Activated CD8-positive, alpha-beta T cell treated with anti-CD3 and anti-CD28 coated beads, Interleukin-2, amount 10 ng/mL, durations not matched to agents 7 days and 5 days (primary cell): ENCODE measurements around the gene KLHDC3. TPM values are rescaled to one million over a fixed set of nuclear protein-coding genes. Genes with fewer than 3 reads are reported as not detected.
"Not testable (repeated sequence)": the region's sequence is repeated elsewhere in the genome, so short reads cannot be mapped to it uniquely, and the experiment has no call there.

Experiments used
- ATAC-seq: fragments of 150-1000 bp; cut with Tn5 transposase; one replicate; pipeline ENCODE4 v1.10.0; 2021; ENCODE audit warnings: moderate library complexity
- CTCF ChIA-PET: fragments of 350-600 bp; sonication (Branson Sonifier 250); formaldehyde crosslinking; loops from one replicate; lab custom pipeline; 2021; ENCODE audit warnings: antibody characterized with exemption; lab: Charles Lee
- POLR2A ChIA-PET: fragments of 350-600 bp; sonication (Branson Sonifier 250); formaldehyde crosslinking; loops from one replicate; lab custom pipeline; 2021; ENCODE audit warnings: antibody characterized with exemption; lab: Charles Lee
- DNase-seq: peaks from one replicate; pipeline ENCODE4 v3.0.0-alpha.2; 2020
- H3K27ac Mint-ChIP-seq: one replicate; pipeline ENCODE4 v1.8.0; 2021; ENCODE audit warnings: mild to moderate bottlenecking, mixed read lengths
- H3K27me3 Mint-ChIP-seq: one replicate; pipeline ENCODE4 v1.8.0; 2021; ENCODE audit warnings: low read depth, mixed read lengths
- H3K36me3 Mint-ChIP-seq: one replicate; pipeline ENCODE4 v1.8.0; 2021; ENCODE audit warnings: low read depth, mixed read lengths
- H3K4me1 Mint-ChIP-seq: one replicate; pipeline ENCODE4 v1.8.0; 2021; ENCODE audit warnings: low read depth, mixed read lengths
- H3K4me3 Mint-ChIP-seq: one replicate; pipeline ENCODE4 v1.8.0; 2021; ENCODE audit warnings: mild to moderate bottlenecking, mixed read lengths
- H3K9me3 Mint-ChIP-seq: one replicate; pipeline ENCODE4 v1.8.0; 2022; ENCODE audit warnings: mixed read lengths; ENCODE audit not compliant: insufficient read depth
- total RNA-seq, 2 experiments: library from RNA; stranded (reverse); gene quantifications; one replicate each; pipeline ENCODE4 v1.2.3, GENCODE V29; 2021

The KLHDC3 gene
- total RNA-seq, 2 experiments from 2014 or later, result 75.4 to 76.0 TPM

GRCh38 chr6:42993445-42993844 is 20.6 kb upstream of the KLHDC3 start:
- POLR2A ChIA-PET, result no interaction called here
- no peak for ATAC-seq
- H3K36me3 Mint-ChIP-seq, result peaks cover 35% of the 10 kb centered on the region
- DNase-seq, result no peak
- CTCF ChIA-PET, result interaction anchor here (0.7 kb wide), 1 partner anchor 67 kb away, joined by 3 read pairs; no protein-coding TSS in a partner anchor
- H3K27me3 Mint-ChIP-seq, result no peaks in the 10 kb centered on the region
- no peaks in the 10 kb centered on the region for H3K9me3 Mint-ChIP-seq
- H3K4me1 Mint-ChIP-seq, result no peaks in the 10 kb centered on the region
- no peak overlapping the region for H3K27ac Mint-ChIP-seq
- H3K4me3 Mint-ChIP-seq, result no peak overlapping the region

GRCh38 chr6:42996513-42996912 is 17.5 kb upstream of the KLHDC3 start:
- DNase-seq (no peak), ATAC-seq (no peak)
- H3K27ac Mint-ChIP-seq, result no peak overlapping the region
- H3K4me3 Mint-ChIP-seq, result no peak overlapping the region
- H3K36me3 Mint-ChIP-seq, result peaks cover 11% of the 10 kb centered on the region
- H3K9me3 Mint-ChIP-seq, result no peaks in the 10 kb centered on the region
- CTCF ChIA-PET, result interaction anchor here (1.1 to 1.4 kb wide), 2 partner anchors 9 to 18 kb away, joined by 3 to 7 read pairs; partner anchors contain the start of gene KLHDC3
- POLR2A ChIA-PET, result interaction anchor here (1.5 kb wide), 1 partner anchor 18 kb away, joined by 4 read pairs; the partner anchor contains the start of gene PEX6
- no peaks in the 10 kb centered on the region for H3K4me1 Mint-ChIP-seq
- no peaks in the 10 kb centered on the region for H3K27me3 Mint-ChIP-seq

GRCh38 chr6:42998205-42998604 is 15.8 kb upstream of the KLHDC3 start:
- H3K9me3 Mint-ChIP-seq, H3K27ac Mint-ChIP-seq, DNase-seq, H3K27me3 Mint-ChIP-seq, POLR2A ChIA-PET, H3K36me3 Mint-ChIP-seq, ATAC-seq, H3K4me1 Mint-ChIP-seq, H3K4me3 Mint-ChIP-seq: not testable (repeated sequence)
- CTCF ChIA-PET, result interaction anchor here (2.0 kb wide), 1 partner anchor 23 kb away, joined by 4 read pairs; the partner anchor contains the start of gene RRP36

GRCh38 chr6:43001843-43002242 is 12.2 kb upstream of the KLHDC3 start:
- H3K36me3 Mint-ChIP-seq, result peaks cover 9% of the 10 kb centered on the region
- no peak for ATAC-seq

GRCh38 chr6:43005844-43006243 is 8.2 kb upstream of the KLHDC3 start:
- Mint-ChIP-seq H3K4me3 (no peak overlapping the region), H3K9me3 (no peaks in the 10 kb centered on the region), H3K36me3 (peaks cover 43% of the 10 kb centered on the region), H3K27ac (no peak overlapping the region), H3K27me3 (no peaks in the 10 kb centered on the region), H3K4me1 (no peaks in the 10 kb centered on the region)
- POLR2A ChIA-PET, result interaction anchor here (0.6 to 1.4 kb wide), 2 partner anchors 21 to 116 kb away, joined by 3 read pairs; partner anchors contain the start of gene PPP2R5D
- DNase-seq (no peak), ATAC-seq (no peak)
- CTCF ChIA-PET, result interaction anchor here (0.8 to 8.7 kb wide), 2 partner anchors 22 to 137 kb away, joined by 4 to 61 read pairs; partner anchors contain the start of gene PPP2R5D

More at GRCh38 chr6:43001843-43002242, 12.2 kb upstream of the KLHDC3 start:
- no peaks in the 10 kb centered on the region for H3K4me1 Mint-ChIP-seq
- ChIA-PET CTCF (no interaction called here), POLR2A (interaction anchor here (3.4 kb wide), 1 partner anchor 23 kb away, joined by 14 read pairs; the partner anchor contains the start of gene PEX6)
- no peaks in the 10 kb centered on the region for H3K27me3 Mint-ChIP-seq
- no peak overlapping the region for H3K27ac Mint-ChIP-seq
- no peak overlapping the region for H3K4me3 Mint-ChIP-seq
- no peak for DNase-seq
- H3K9me3 Mint-ChIP-seq, result no peaks in the 10 kb centered on the region

GRCh38 chr6:43006251-43006650 is 7.8 kb upstream of the KLHDC3 start:
- Mint-ChIP-seq H3K9me3 (no peaks in the 10 kb centered on the region), H3K27ac (no peak overlapping the region), H3K4me1 (no peaks in the 10 kb centered on the region), H3K27me3 (no peaks in the 10 kb centered on the region), H3K36me3 (peaks cover 47% of the 10 kb centered on the region), H3K4me3 (no peak overlapping the region)
- no peak for DNase-seq
- no peak for ATAC-seq
- POLR2A ChIA-PET, result interaction anchor here (0.6 to 1.4 kb wide), 2 partner anchors 22 to 116 kb away, joined by 3 read pairs; partner anchors contain the start of gene PPP2R5D
- CTCF ChIA-PET, result interaction anchor here (0.8 to 8.7 kb wide), 2 partner anchors 22 to 137 kb away, joined by 4 to 61 read pairs; partner anchors contain the start of gene PPP2R5D

GRCh38 chr6:43007126-43007525 is 6.9 kb upstream of the KLHDC3 start:
- ATAC-seq (no peak), DNase-seq (no peak)
- Mint-ChIP-seq H3K9me3 (no peaks in the 10 kb centered on the region), H3K4me1 (peaks cover 6% of the 10 kb centered on the region), H3K27me3 (no peaks in the 10 kb centered on the region), H3K4me3 (no peak overlapping the region), H3K27ac (no peak overlapping the region), H3K36me3 (peaks cover 53% of the 10 kb centered on the region)
- CTCF ChIA-PET, result interaction anchor here (8.7 kb wide), 1 partner anchor 136 kb away, joined by 61 read pairs; no protein-coding TSS in a partner anchor
- POLR2A ChIA-PET, result no interaction called here

GRCh38 chr6:43009124-43009523 is 4.9 kb upstream of the KLHDC3 start:
- H3K36me3 Mint-ChIP-seq, result peaks cover 67% of the 10 kb centered on the region
- DNase-seq, result peak; percentile 61
- H3K4me1 Mint-ChIP-seq, result peaks cover 21% of the 10 kb centered on the region
- H3K4me3 Mint-ChIP-seq, result no peak overlapping the region
- no peaks in the 10 kb centered on the region for H3K9me3 Mint-ChIP-seq
- H3K27ac Mint-ChIP-seq, result peak overlapping the region; percentile 45
- no peaks in the 10 kb centered on the region for H3K27me3 Mint-ChIP-seq
- ATAC-seq, result no peak
- ChIA-PET POLR2A (interaction anchor here (1.0 kb wide), 1 partner anchor 25 kb away, joined by 3 read pairs; the partner anchor contains the start of gene PPP2R5D), CTCF (interaction anchor here (1.4 to 8.7 kb wide), 2 partner anchors 21 to 134 kb away, joined by 4 to 61 read pairs; no protein-coding TSS in a partner anchor)

GRCh38 chr6:43011207-43011606 is 2.8 kb upstream of the KLHDC3 start:
- Mint-ChIP-seq H3K36me3 (peaks cover 65% of the 10 kb centered on the region), H3K4me3 (no peak overlapping the region), H3K4me1 (peaks cover 36% of the 10 kb centered on the region), H3K27me3 (no peaks in the 10 kb centered on the region), H3K9me3 (no peaks in the 10 kb centered on the region), H3K27ac (no peak overlapping the region)
- ATAC-seq (no peak), DNase-seq (no peak)
- ChIA-PET CTCF (interaction anchor here (0.7 to 8.7 kb wide), 2 partner anchors 83 to 132 kb away, joined by 3 to 61 read pairs; no protein-coding TSS in a partner anchor), POLR2A (interaction anchor here (1.1 to 4.5 kb wide), 6 partner anchors 19 to 133 kb away, joined by 3 to 22 read pairs (median 3); partner anchors contain the start of genes PEX6 and PPP2R5D)

- no peaks in the 10 kb centered on the region for H3K9me3 Mint-ChIP-seq
- POLR2A ChIA-PET, result interaction anchor here (0.7 to 4.5 kb wide), 3 partner anchors 28 to 40 kb away, joined by 3 to 22 read pairs (median 12); partner anchors contain the start of genes PEX6 and PPP2R5D
- H3K27ac Mint-ChIP-seq, result no peak overlapping the region
- no peaks in the 10 kb centered on the region for H3K27me3 Mint-ChIP-seq
- peak overlapping the region; percentile 97 for H3K4me3 Mint-ChIP-seq
- DNase-seq (no peak), ATAC-seq (no peak)
- CTCF ChIA-PET, result interaction anchor here (0.8 to 3.3 kb wide), 6 partner anchors 34 to 448 kb away, joined by 3 to 24 read pairs (median 4); partner anchors contain the start of genes CNPY3 and PEX6
- peaks cover 63% of the 10 kb centered on the region for H3K36me3 Mint-ChIP-seq
- H3K4me1 Mint-ChIP-seq, result peaks cover 43% of the 10 kb centered on the region
Measured at GRCh38 chr6:43012364-43012763, 1.7 kb upstream of the KLHDC3 start.

- H3K27ac Mint-ChIP-seq, result peak overlapping the region; percentile 90
- no peaks in the 10 kb centered on the region for H3K9me3 Mint-ChIP-seq
- DNase-seq (no peak), ATAC-seq (no peak)
- ChIA-PET POLR2A (interaction anchor here (0.6 to 4.5 kb wide), 11 partner anchors 9 to 131 kb away, joined by 3 to 22 read pairs (median 4); partner anchors contain the start of genes CNPY3, KLC4, MRPL2 and PEX6), CTCF (interaction anchor here (1.0 to 3.3 kb wide), 8 partner anchors 12 to 130 kb away, joined by 3 to 24 read pairs (median 4); partner anchors contain the start of genes CNPY3, MRPL2 and PEX6)
- peaks cover 63% of the 10 kb centered on the region for H3K36me3 Mint-ChIP-seq
- peak overlapping the region; percentile 97 for H3K4me3 Mint-ChIP-seq
- H3K27me3 Mint-ChIP-seq, result no peaks in the 10 kb centered on the region
- H3K4me1 Mint-ChIP-seq, result peaks cover 43% of the 10 kb centered on the region
Measured at GRCh38 chr6:43013097-43013842, 779 bp upstream of the KLHDC3 start.
